Activated naive CD4-positive, alpha-beta T cell treated with anti-CD3 and anti-CD28 coated beads, Interleukin-2, amount 50 U/mL, for 24 hours (primary cell): ENCODE data around the gene EPHA6.

ENCODE experiments used
- H3K27ac Mint-ChIP-seq: one replicate; pipeline ENCODE4 v1.8.0; 2021; ENCODE audit warnings: mild to moderate bottlenecking, mixed read lengths
- H3K27me3 Mint-ChIP-seq: one replicate; pipeline ENCODE4 v1.8.0; 2021; ENCODE audit warnings: mixed read lengths
- H3K36me3 Mint-ChIP-seq: one replicate; pipeline ENCODE4 v1.8.0; 2021; ENCODE audit warnings: mixed read lengths
- H3K4me1 Mint-ChIP-seq: one replicate; pipeline ENCODE4 v1.8.0; 2021; ENCODE audit warnings: mixed read lengths
- H3K4me3 Mint-ChIP-seq: one replicate; pipeline ENCODE4 v1.8.0; 2021; ENCODE audit warnings: mild to moderate bottlenecking, mixed read lengths
- H3K9me3 Mint-ChIP-seq: one replicate; pipeline ENCODE4 v1.8.0; 2021; ENCODE audit warnings: mixed read lengths

Gene EPHA6

GRCh38 chr3:96813820-96814650, at the start of gene EPHA6:
Gene EPHA6, plus strand, starts transcription at chr3:96814594.
- no peak within 1 kb of the TSS for H3K27ac Mint-ChIP-seq
- H3K4me1 Mint-ChIP-seq, result peaks cover 13% of the 10 kb centered on the region
- peaks cover 28% of the 10 kb centered on the region for H3K27me3 Mint-ChIP-seq
- H3K4me3 Mint-ChIP-seq, result peak within 1 kb of the TSS; percentile 62
- H3K36me3 Mint-ChIP-seq, result no peaks in the 10 kb centered on the region
- no peaks in the 10 kb centered on the region for H3K9me3 Mint-ChIP-seq

DNA sequence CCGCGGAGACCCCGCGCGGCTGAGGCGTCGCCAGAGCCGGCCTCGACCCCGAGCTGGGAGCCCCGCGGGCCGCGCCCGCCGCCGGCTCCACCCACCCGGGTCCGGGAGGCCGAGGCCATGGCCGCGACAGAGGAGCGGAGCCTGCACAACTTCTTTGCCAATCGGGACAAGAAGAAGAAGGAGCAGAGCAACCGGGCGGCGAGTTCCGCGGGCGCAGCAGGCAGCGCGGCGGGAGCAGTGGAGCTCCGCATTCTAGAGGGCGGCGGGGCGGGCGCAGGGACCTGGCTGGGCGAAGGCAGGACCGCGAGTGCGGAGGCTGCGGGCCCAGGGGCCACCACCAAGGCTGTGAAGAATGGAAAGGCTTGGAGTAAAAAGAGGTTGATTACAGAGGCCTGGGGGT, 37.6 kb upstream of the EPHA6 start:
- Mint-ChIP-seq H3K27ac (peak overlapping the region; percentile 17), H3K36me3 (no peaks in the 10 kb centered on the region), H3K4me1 (no peaks in the 10 kb centered on the region), H3K4me3 (no peak overlapping the region), H3K27me3 (no peaks in the 10 kb centered on the region), H3K9me3 (peaks cover 33% of the 10 kb centered on the region)

DNA sequence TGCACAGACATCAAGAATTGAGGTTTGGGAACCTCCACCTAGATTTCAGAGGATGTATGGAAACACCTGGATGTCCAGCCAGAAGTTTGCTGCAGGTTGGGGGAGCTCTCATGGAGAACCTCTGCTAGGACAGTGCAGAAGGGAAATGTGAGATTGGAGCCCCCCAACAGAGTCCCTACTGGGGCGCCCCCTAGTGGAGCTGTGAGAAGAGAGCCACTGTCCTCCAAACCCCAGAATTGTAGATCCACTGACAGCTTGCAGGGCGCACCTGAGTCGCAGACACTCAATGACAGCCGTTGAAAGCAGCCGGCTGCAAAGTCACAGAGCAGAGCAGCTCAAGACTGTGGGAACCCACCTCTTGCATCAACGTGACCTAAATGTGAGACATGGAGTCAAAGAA, 34.6 kb upstream of the EPHA6 start:
- Mint-ChIP-seq H3K36me3 (no peaks in the 10 kb centered on the region), H3K9me3 (peaks cover 21% of the 10 kb centered on the region), H3K4me3 (no peak overlapping the region)

GRCh38 chr3:96796101-96796500, 18.3 kb upstream of the EPHA6 start:
- H3K27ac Mint-ChIP-seq, result no peak overlapping the region
- H3K27me3 Mint-ChIP-seq, result no peaks in the 10 kb centered on the region
- no peaks in the 10 kb centered on the region for H3K9me3 Mint-ChIP-seq
- H3K36me3 Mint-ChIP-seq, result no peaks in the 10 kb centered on the region
- no peak overlapping the region for H3K4me3 Mint-ChIP-seq
- H3K4me1 Mint-ChIP-seq, result no peaks in the 10 kb centered on the region

More for the DNA sequence above, 34.6 kb upstream of the EPHA6 start:
- no peaks in the 10 kb centered on the region for H3K27me3 Mint-ChIP-seq
- H3K4me1 Mint-ChIP-seq, result no peaks in the 10 kb centered on the region
- no peak overlapping the region for H3K27ac Mint-ChIP-seq

GRCh38 chr3:96803870-96804269, 10.5 kb upstream of the EPHA6 start:
- no peak overlapping the region for H3K27ac Mint-ChIP-seq
- no peaks in the 10 kb centered on the region for H3K36me3 Mint-ChIP-seq
- no peaks in the 10 kb centered on the region for H3K9me3 Mint-ChIP-seq
- H3K27me3 Mint-ChIP-seq, result peaks cover 7% of the 10 kb centered on the region
- H3K4me3 Mint-ChIP-seq, result no peak overlapping the region
- H3K4me1 Mint-ChIP-seq, result no peaks in the 10 kb centered on the region

- Mint-ChIP-seq H3K27me3 (peaks cover 9% of the 10 kb centered on the region), H3K4me1 (no peaks in the 10 kb centered on the region), H3K9me3 (no peaks in the 10 kb centered on the region), H3K4me3 (no peak overlapping the region), H3K27ac (no peak overlapping the region), H3K36me3 (no peaks in the 10 kb centered on the region)
Observed at GRCh38 chr3:96806341-96806740, 8.1 kb upstream of the EPHA6 start.

DNA sequence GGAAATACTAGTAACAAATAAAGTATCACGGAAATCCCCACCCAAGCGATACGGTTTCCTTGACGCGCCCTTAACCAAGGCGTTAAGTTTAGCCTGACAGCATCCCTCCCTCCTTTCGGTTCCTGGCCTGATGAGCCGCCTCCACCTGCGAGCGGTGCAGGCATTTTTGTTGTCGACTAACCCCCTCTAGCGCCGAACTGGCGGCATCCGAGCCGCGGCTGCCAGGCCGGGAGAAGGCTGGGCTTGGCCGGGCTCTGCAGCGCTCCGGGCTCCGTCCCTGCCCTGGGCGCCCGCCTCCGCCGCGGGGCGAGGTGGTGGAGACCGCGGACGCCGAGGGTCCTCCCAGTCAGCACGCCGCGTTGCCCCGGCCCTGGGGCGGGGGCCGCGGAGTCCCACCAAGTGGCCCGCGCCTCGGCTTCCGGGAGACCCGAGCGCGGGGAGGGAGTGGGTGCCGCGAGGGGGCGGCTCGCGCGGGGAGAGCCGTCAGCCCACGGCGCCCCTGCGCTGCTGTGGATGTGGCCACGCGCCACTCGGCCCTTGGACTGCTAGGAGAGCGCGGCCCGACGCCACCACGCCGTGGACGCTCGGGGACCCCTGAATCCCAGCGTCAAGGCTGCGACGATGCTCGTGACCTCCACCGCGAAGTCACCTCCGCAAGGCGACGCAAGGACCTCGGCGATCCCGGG, 1.1 kb upstream of the EPHA6 start:
- Mint-ChIP-seq H3K9me3 (no peaks in the 10 kb centered on the region), H3K27me3 (peaks cover 28% of the 10 kb centered on the region), H3K4me3 (peak overlapping the region; percentile 62), H3K4me1 (peaks cover 13% of the 10 kb centered on the region), H3K27ac (no peak overlapping the region), H3K36me3 (no peaks in the 10 kb centered on the region)

DNA sequence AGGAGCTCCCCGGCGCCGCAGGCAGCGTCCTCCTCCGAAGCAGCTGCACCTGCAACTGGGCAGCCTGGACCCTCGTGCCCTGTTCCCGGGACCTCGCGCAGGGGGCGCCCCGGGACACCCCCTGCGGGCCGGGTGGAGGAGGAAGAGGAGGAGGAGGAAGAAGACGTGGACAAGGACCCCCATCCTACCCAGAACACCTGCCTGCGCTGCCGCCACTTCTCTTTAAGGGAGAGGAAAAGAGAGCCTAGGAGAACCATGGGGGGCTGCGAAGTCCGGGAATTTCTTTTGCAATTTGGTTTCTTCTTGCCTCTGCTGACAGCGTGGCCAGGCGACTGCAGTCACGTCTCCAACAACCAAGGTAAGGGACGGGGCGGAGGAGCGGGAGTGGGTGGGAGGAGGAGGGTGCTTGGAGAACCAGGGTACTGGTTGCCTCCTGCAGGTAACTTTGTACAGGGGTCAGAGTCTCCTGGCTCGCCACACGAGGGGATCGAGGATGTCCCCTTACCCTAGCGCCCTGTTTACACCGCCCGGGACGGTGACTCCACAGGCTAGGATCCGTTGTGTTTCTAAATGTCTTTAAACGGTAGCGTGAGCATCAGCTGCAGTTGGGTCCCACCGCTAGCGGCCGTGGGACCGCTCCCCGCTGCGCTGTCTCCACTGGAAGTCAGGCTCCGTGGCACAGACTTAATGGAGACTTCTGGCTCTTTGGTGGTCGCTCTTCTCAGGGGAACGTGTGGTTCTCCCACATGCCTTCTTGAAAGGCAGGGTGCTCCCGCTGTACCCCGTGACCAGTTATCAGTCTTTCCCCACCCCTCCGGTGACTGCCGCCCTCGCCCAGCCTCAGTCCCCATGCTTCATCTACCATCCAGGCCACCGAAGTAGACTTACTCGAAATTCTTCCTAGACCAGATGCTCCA, 515 bp downstream of the EPHA6 start:
- Mint-ChIP-seq H3K36me3 (no peaks in the 10 kb centered on the region), H3K4me1 (peaks cover 13% of the 10 kb centered on the region), H3K9me3 (no peaks in the 10 kb centered on the region), H3K4me3 (no peak overlapping the region), H3K27ac (no peak overlapping the region), H3K27me3 (peaks cover 28% of the 10 kb centered on the region)

DNA sequence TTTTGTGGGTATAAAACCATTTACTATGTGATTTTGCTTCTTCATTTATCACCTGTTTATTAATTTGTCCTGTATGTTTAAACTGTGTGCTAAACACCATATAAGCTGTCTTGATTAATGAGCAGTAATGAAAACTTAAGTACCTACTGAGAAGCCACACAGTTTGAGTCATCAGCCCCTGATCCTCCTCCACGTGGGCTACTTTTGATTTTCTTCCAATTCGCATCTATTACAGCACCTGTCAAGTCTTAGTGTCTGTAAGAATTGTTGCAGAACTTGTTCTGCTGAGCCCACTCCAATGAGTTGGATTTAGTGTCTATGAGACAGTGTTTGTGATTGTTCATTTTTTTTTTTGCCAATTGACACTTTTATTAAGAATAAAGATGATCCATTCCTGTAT, 16.8 kb downstream of the EPHA6 start:
- Mint-ChIP-seq H3K36me3 (no peaks in the 10 kb centered on the region), H3K9me3 (no peaks in the 10 kb centered on the region), H3K27me3 (peaks cover 1% of the 10 kb centered on the region), H3K4me1 (no peaks in the 10 kb centered on the region), H3K27ac (no peak overlapping the region), H3K4me3 (no peak overlapping the region)

DNA sequence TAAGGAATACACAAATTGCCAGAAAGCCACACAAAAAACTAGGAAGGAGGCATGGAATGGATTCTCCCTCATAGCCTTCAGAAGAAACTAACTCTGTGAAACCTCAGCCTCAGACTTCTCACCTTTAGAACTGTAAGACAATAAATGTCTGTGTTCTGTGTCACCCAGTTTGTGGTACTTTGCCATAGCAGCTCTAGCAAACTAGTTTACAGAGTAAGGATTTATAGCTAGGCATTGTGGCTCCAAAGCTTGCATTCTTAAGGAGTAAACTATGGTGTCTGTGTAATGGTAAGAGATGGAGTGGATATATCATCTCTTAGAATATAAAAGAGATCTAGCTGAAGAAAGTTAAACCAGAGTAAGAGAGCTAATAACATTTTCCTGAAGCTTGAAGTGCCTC, 18.9 kb downstream of the EPHA6 start:
- Mint-ChIP-seq H3K27ac (no peak overlapping the region), H3K4me1 (no peaks in the 10 kb centered on the region), H3K36me3 (no peaks in the 10 kb centered on the region), H3K9me3 (no peaks in the 10 kb centered on the region), H3K4me3 (no peak overlapping the region), H3K27me3 (no peaks in the 10 kb centered on the region)

DNA sequence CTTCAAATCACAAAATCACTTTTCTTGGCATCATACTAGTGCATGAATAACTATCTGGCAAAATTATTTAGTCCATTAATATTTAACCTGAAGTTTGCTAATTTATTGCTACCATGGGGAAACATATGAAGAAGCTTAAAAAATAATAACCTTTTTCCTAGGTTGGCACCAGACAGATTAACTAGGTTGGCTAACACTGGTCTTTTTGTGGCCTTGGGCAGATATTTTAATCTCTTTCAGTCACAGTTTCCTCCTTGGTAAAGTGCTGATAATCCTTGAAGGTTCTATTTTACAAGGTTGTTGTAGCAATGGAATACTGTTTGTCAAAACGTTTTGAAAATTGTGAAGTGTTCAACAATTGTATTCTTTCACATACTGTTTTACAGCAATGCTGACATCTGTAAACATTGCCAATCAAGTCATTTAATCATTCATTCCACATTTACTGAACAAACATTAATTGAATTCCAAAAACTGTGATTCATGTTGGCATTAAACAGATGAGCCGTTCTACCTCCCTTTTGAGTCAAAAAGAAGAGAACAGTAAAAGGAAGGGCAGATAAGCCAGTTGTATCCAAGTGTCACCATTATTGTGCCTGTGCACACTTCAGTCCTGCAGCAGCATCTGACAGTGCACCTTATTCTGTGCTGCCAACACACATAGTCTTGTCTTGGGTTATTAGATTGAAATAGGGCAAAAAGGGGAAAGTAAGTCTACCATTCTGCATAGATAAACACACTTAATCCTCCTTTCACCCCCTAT, 21.9 kb downstream of the EPHA6 start:
- H3K4me1 Mint-ChIP-seq, result no peaks in the 10 kb centered on the region
- no peaks in the 10 kb centered on the region for H3K9me3 Mint-ChIP-seq
- no peak overlapping the region for H3K27ac Mint-ChIP-seq
- no peaks in the 10 kb centered on the region for H3K36me3 Mint-ChIP-seq
- no peaks in the 10 kb centered on the region for H3K27me3 Mint-ChIP-seq
- H3K4me3 Mint-ChIP-seq, result no peak overlapping the region

DNA sequence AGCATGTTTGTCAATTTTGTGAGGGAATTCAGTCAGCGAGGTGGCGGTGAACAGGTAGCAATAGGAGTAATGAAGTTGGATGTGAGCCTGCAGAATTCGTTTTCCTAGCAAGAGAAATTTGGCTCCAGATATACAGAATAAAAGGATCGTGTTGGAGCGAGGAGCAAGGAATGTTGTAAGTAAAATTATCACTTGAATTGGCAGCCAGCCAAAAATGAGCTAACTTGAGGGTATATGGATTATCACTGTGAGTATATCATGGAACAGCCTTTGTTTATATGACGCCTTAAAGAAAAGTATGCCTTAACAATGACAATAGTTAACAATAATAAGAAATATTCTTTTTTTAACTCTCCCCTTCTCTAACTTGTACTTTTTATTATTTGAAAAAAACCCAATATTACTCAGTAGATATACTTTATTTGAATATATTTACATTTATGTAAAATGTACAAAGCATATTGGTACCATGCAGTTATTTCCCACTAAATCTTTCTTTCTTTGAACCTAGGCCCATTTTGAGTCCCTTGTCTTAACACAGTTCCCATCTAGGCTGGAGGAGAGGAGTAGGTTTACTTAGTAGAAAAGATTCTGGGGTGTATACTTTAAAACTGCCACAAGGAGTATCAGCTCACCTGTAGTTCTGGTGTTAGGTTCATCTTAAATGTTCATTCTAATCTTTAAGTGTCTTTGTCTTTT, 29.3 kb downstream of the EPHA6 start:
- Mint-ChIP-seq H3K36me3 (no peaks in the 10 kb centered on the region), H3K4me1 (no peaks in the 10 kb centered on the region), H3K27me3 (no peaks in the 10 kb centered on the region), H3K4me3 (no peak overlapping the region), H3K9me3 (no peaks in the 10 kb centered on the region), H3K27ac (no peak overlapping the region)

DNA sequence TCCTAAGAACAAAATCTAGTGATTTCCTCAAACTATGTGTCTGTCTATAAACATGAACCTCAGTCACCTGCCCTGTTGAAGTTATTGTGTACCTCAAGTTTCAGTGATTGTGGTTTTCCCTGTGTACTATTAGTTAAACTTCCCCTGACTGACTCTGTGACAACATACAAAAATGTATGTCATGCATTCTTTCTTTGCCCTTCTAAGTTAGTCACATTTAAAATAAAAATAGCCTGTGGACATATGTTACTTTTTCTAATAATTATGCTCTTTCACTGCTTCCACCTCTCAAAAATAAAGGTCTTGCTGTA, 29.8 kb downstream of the EPHA6 start:
- no peak overlapping the region for H3K27ac Mint-ChIP-seq
- no peaks in the 10 kb centered on the region for H3K36me3 Mint-ChIP-seq
- H3K9me3 Mint-ChIP-seq, result no peaks in the 10 kb centered on the region
- no peak overlapping the region for H3K4me3 Mint-ChIP-seq
- H3K27me3 Mint-ChIP-seq, result no peaks in the 10 kb centered on the region
- H3K4me1 Mint-ChIP-seq, result no peaks in the 10 kb centered on the region

GRCh38 chr3:96852849-96853248, 38.5 kb downstream of the EPHA6 start:
- Mint-ChIP-seq H3K4me1 (no peaks in the 10 kb centered on the region), H3K36me3 (no peaks in the 10 kb centered on the region), H3K9me3 (no peaks in the 10 kb centered on the region), H3K27me3 (no peaks in the 10 kb centered on the region), H3K27ac (no peak overlapping the region), H3K4me3 (no peak overlapping the region)

DNA sequence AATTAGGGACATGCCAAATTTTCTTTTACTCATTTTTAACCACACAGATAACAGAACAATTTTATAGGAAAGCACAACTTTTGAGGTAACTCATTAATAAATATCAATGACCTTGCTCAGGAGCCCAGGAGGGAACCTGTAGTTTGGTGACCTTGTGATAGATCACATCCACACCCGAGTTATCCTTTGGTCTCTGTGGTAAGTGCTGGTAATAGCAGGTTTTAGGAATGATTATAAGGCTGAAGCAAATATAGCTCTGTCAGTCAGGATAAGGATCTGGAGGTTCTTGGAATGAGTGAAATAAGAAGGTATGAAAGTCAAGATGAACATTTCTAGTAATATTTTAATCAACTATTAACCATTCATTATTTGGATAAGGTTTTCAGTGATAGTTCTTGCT, 46.5 kb downstream of the EPHA6 start:
- Mint-ChIP-seq H3K27ac (no peak overlapping the region), H3K4me3 (no peak overlapping the region), H3K27me3 (no peaks in the 10 kb centered on the region), H3K9me3 (no peaks in the 10 kb centered on the region), H3K4me1 (no peaks in the 10 kb centered on the region), H3K36me3 (no peaks in the 10 kb centered on the region)
